HEK293T (cell line): Measurements from ENCODE around the gene SMIM13.

Experiments
- SP1 ChIP-seq: fragments of 450-650 bp; IDR thresholded peaks from 2 replicates; pipeline ENCODE4 v1.6.1; 2017
- TARDBP ChIP-seq: fragments of 450-650 bp; IDR thresholded peaks from 2 replicates; pipeline ENCODE4 v1.6.1; 2016

DNA sequence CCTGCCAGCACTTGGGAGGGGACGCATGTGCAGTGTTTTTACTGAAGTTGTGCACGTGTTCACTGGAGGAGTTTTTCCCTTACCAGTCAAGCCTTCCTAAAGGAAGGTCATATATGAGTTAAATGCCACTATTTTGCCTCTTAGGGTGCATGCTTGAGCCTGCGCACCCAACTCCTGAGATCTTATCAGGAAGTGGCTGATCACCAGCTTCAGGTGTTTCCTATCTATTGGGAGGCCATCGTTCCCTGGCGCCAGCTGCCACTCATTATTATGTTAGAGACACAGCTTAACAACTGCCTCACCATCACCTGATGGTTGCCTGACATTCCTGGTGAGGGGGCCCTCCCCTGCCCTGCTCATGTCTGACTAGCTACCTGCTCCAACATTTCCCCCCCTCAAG lies 9.4 kb downstream of the SMIM13 start:
- TF ChIP-seq SP1: no peak
- no peak for TF ChIP-seq TARDBP
